ENCODE results near the gene USP13.

- TF ChIP-seq, protein P1, sequence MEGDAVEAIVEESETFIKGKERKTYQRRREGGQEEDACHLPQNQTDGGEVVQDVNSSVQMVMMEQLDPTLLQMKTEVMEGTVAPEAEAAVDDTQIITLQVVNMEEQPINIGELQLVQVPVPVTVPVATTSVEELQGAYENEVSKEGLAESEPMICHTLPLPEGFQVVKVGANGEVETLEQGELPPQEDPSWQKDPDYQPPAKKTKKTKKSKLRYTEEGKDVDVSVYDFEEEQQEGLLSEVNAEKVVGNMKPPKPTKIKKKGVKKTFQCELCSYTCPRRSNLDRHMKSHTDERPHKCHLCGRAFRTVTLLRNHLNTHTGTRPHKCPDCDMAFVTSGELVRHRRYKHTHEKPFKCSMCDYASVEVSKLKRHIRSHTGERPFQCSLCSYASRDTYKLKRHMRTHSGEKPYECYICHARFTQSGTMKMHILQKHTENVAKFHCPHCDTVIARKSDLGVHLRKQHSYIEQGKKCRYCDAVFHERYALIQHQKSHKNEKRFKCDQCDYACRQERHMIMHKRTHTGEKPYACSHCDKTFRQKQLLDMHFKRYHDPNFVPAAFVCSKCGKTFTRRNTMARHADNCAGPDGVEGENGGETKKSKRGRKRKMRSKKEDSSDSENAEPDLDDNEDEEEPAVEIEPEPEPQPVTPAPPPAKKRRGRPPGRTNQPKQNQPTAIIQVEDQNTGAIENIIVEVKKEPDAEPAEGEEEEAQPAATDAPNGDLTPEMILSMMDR (IDR thresholded peaks at IDR 0.05; ENCODE audit: low read depth, low read length) = no peak
- no peak for TF ChIP-seq EZH2phosphoT487 (IDR thresholded peaks at IDR 0.05; ENCODE audit: low read depth)
These were observed 112.6 kb downstream of the USP13 start for GRCh38 chr3:179765396-179765795.

Measured in OCI-LY3 (cell line).